Measurements from ENCODE around the gene SIGLEC11.
"Not testable (repeated sequence)": the region's sequence is repeated elsewhere in the genome, so short reads cannot be mapped to it uniquely, and the experiment has no call there.

Gene SIGLEC11

GRCh38 chr19:49949742-49950589 lies 11.0 kb downstream of the SIGLEC11 start:
- no peak for DNase-seq

DNA sequence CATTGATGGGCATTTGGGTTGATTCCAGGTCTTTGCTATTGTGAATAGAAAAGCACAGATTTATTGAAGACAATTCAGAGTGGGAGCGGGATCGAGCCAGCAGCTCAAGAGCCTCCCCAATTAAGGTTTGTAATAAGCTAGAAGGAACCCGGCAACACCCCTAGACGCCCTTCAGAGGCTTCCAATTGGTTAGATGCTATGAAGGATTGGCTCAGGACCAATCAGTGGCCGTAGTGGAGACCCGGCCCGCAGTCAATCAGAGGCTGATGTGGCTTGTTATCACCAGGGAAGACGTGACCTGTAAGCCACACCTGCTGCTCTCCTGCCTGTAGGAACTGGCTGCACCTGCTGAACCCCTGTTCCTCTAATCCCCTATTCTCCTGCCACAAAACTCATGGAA lies 14.6 kb downstream of the SIGLEC11 start:
- no peak for DNase-seq

- DNase-seq, result not testable (repeated sequence)
Measured at GRCh38 chr19:49944567-49944966, 16.4 kb downstream of the SIGLEC11 start.

DNA sequence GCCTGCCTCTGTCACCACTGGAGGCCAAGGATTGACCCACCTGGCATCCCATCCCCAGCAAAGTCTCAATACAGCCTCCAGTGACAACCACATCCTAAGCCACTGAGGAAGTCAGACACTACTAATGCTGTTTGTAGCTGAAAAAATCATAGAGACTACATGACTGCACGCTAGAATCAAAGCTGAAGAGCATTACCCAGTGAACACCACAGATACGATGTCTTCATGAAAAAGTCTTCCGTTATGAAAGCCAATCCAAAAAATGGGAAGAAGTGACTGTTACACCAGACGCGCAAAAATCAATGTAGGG lies 20.5 kb downstream of the SIGLEC11 start:
- DNase-seq, result no peak

GRCh38 chr19:49939721-49940481 lies 21.1 kb downstream of the SIGLEC11 start:
- no peak for DNase-seq

GRCh38 chr19:49938662-49939061 lies 22.3 kb downstream of the SIGLEC11 start:
- DNase-seq, result no peak

GRCh38 chr19:49937750-49938381 lies 23.1 kb downstream of the SIGLEC11 start:
- peak; percentile 87 to 89 for DNase-seq

GRCh38 chr19:49936549-49936948 lies 24.4 kb downstream of the SIGLEC11 start:
- no peak for DNase-seq

DNA sequence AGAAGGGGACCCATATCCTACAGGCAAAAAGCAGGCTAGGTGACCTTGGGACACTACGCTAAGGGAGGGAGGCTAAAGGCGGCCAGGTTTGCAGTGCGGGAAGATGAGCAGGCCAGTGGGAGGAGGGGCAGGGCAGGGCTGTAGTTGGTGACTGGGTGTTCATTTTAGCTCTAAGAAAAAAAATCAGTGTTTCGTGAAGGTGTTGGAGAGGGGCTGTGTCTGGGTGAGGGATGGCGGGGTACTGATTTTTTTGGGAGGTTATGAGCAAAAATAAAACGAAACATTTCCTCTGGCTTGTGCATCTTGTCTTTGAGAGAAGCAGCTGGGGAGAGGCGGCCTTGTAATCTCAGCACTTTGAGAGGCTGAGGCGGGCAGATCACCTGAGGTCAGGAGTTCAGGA lies 27.3 kb downstream of the SIGLEC11 start:
- DNase-seq, result no peak

GRCh38 chr19:49932731-49933131 lies 28.2 kb downstream of the SIGLEC11 start:
- DNase-seq, result no peak

DNA sequence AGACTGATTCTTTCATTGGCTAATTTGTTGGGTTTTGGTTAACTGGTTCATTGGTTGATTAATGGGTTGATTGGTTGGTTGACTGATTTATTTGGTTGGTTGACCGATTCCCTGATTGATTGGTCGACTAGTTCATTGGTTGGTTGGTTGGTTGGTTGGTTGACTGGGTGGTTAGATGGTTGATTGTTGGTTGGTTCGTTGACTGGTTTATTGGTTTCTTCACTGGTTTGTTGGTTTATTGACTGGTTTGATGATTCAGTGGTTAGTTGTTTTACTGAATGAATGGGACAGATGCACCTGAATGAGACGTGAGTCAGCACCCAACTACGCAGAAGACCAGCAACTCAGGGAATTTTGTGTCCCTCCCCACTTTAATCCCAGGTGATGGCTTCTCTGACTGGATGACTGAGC lies 28.9 kb downstream of the SIGLEC11 start:
- DNase-seq, result no peak

- DNase-seq, result no peak
Measured at GRCh38 chr19:49931293-49932040, 29.5 kb downstream of the SIGLEC11 start.

DNA sequence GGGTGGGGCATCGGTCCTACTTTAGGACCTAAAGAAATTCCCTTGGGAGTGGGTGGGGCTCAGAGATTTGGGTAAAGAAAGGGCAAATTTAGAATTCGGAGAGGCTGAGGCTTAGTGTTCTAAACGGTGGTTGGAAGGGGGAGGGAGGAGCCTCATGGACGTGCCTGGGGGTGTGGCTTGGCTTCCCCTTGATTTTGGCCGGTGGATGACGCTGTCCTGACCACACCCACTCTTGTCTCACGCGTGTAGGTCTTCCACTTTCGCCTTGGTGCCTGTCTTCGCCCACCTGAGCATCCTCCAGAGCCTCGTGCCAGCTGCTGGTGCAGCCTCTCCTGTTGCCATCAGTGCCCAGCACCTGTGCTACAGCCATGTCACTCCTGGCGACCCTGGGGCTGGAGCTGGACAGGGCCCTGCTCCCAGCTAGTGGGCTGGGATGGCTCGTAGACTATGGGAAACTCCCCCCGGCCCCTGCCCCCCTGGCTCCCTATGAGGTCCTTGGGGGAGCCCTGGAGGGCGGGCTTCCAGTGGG lies 30.4 kb downstream of the SIGLEC11 start:
- DNase-seq, result no peak

DNA sequence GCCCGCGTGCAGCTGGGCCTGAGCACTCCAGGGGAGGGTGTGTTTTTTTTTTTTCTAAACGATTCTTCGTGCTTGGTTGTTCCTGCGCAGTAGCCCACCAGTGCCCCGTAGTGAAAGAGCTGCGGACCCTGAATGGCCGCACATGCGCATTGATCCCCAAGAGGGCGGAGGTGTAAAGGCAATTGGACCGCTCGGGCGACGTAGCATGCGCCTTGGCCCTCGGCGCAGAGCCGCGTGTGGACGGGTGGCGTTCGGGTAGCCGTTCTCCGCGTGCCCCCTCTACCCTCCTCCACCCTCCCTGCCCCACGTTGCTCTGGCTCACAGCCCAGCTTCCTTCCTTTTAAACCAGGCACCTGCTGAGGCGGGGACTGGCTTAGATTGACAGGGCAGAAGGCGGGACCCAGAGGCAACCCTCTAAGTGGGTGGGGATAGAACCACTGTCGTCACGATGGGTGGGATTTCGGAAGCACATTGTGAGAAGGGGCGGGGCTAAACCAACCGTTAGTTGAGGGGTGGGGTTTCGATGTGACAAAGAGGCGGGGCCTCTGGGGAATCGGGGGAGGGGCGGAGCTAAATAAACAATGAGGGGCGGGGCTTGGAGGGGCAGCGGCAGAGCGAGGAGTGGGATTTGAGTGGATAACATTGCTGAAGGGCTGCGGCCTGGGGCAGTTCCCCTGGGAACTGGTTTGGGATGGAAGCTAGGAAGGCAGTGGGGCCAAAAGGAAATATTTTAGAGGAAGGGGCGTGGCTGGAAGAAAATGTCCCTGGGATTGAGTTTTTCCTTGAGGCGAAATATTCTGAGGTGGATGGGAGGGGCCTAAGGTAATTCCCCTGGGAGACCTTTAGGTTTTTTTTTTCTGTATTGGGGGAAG lies 31.1 kb downstream of the SIGLEC11 start:
- DNase-seq, result peak; percentile 90 to 93

- DNase-seq, result peak; percentile 93 to 96
Measured at GRCh38 chr19:49929121-49929610, 31.8 kb downstream of the SIGLEC11 start, which contains the start of the genes ATF5 and NUP62. TSS of gene ATF5 (plus strand) at chr19:49929205. CDS start at chr19:49930851, 1,646 bp downstream. TSS of gene NUP62 (minus strand) at chr19:49929504. CDS start at chr19:49909807, 19,697 bp downstream.

GRCh38 chr19:49927526-49928264 lies 33.3 kb downstream of the SIGLEC11 start:
- DNase-seq, result no peak

- DNase-seq, result no peak
Measured at GRCh38 chr19:49926515-49926914, 34.5 kb downstream of the SIGLEC11 start.

DNA sequence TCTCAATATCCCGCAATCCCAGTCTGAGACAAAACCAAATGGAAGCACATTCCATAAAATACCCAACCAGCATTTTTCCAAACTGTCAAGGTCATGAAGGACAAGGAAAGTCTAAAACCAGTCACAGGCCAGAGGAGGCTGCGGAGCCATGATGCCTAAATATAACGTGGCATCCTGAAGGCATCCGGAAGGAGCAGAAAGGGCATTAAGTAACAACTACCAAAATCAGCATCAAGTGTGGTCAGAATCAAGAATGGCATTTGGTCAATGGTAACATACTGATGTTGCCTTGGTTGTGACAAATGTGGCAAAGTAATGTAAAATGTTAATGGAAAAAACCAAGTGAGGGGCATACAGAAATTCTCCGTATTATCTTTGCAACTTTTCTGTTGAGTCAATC lies 35.5 kb downstream of the SIGLEC11 start:
- no peak for DNase-seq

DNA sequence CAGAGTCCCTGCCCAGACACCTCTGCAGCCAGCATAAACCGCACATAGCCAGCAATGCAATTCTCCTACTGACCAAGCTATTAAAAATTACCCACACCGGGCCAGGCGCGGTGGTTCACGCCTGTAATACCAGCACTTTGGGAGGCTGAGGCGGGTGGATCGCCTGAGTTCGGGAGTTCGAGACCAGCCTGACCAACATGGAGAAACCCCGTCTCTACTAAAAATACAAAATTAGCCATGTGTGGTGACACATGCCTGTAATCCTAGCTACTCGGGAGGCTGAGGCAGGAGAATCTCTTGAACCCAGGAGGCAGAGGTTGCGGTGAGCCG lies 36.1 kb downstream of the SIGLEC11 start:
- DNase-seq, result not testable (repeated sequence)

DNA sequence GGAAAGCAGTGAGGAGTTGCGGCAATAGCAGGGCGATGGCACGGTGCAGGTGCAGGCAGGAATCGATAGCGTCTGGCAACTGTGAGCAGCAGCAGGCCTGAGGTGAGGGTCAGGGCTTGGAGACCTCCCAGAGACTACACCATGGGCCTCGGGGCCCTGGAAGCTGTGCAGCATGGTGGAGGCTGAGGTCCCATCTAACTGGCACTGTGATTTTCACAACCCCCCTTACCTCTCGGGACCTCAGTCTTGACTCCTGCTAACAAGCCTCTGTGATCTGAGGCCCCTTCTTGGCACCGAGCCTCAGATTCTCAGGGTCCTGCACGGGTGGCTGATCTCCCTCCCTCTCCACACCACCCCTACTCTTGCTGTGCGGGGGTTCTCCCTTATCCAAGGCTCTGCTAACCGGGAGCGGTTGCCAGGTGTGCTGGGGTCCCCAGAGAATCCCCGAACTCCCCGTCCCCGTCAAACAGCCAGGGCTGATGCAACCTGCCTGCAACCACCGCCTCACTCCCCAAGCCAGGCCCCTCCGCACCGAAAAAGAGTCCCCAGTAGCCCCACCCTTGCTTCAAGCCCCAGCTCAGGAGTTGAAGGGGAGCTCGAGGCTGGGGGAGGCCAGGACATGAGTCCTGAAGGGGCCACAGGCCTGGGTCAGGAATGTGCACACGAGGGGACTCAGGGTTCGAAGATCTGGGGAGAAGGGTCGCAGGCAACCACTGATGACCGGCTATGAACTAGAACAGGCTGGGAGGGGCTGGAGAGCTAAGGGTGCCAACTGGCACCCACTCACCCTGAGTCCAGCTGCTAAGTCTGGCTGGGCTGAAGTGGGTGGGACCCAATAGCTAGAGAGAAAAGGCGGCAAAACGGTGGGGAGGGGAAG lies 36.7 kb downstream of the SIGLEC11 start:
- DNase-seq, result no peak

Data from stimulated activated CD4-positive, alpha-beta T cell treated with anti-CD3 and anti-CD28 coated beads, Interleukin-2, amount 100 ng/mL, for 48 hours (primary cell).